AG04449 (cell line): ENCODE measurements around the gene MT2A.

Experiments
- CTCF ChIA-PET: fragments of 350-600 bp; formaldehyde crosslinking; extraction: SDS; loops from one replicate; lab custom pipeline; 2021; ENCODE audit warnings: antibody characterized with exemption; lab: Yijun Ruan, JAX
- POLR2A ChIA-PET: fragments of 400-600, 350-600 bp; formaldehyde crosslinking; extraction: SDS; loops from one replicate; lab custom pipeline; 2020; ENCODE audit warnings: antibody characterized with exemption, inconsistent platforms; lab: Yijun Ruan, JAX
- DNase-seq: peaks from one replicate; pipeline ENCODE4 v3.0.0-alpha.2; 2010; ENCODE audit warnings: low read depth, low spot score
- H3K4me3 ChIP-seq: 2 replicates; pipeline ENCODE4 v1.5.1; 2011; ENCODE audit warnings: low read depth, mild to moderate bottlenecking, control low read depth, low read length
- CTCF ChIP-seq: IDR thresholded peaks from one replicate; pipeline ENCODE4 v1.5.1; 2011; ENCODE audit warnings: mild to moderate bottlenecking, moderate library complexity, low read length, control low read depth, inconsistent platforms; ENCODE audit not compliant: insufficient read depth; ENCODE audit errors: missing control alignments

The MT2A gene

GRCh38 chr16:56608043-56608875 is at the start of gene MT2A:
Gene MT2A (plus strand): TSS chr16:56608584. CDS start chr16:56608656, 72 bp downstream.
- ChIA-PET POLR2A (interaction anchor here (0.6 to 17.5 kb wide), 6 partner anchors 9 to 75 kb away, joined by 3 to 263 read pairs (median 4); partner anchors contain the start of genes MT1A, MT1E and MT1X), CTCF (interaction anchor here (0.6 to 10.2 kb wide), 6 partner anchors 10 to 277 kb away, joined by 3 to 174 read pairs (median 3); no protein-coding TSS in a partner anchor)
- no peak for TF ChIP-seq CTCF
- H3K4me3 ChIP-seq = peak within 1 kb of the TSS; percentile 74
- peak; percentile 65 for DNase-seq

GRCh38 chr16:56559109-56559508 is 49.3 kb upstream of the MT2A start:
- CTCF ChIA-PET = no interaction called here
- no peak for TF ChIP-seq CTCF
- no peak overlapping the region for H3K4me3 ChIP-seq
- POLR2A ChIA-PET = no interaction called here
- no peak for DNase-seq

GRCh38 chr16:56560447-56560846 is 47.9 kb upstream of the MT2A start:
- POLR2A ChIA-PET = no interaction called here
- DNase-seq = no peak
- CTCF ChIA-PET = interaction anchor here (7.0 kb wide), 1 partner anchor 16 kb away, joined by 31 read pairs; no protein-coding TSS in a partner anchor
- no peak for TF ChIP-seq CTCF
- no peak overlapping the region for H3K4me3 ChIP-seq

GRCh38 chr16:56561126-56561525 is 47.3 kb upstream of the MT2A start:
- no peak for DNase-seq
- ChIA-PET POLR2A (no interaction called here), CTCF (interaction anchor here (7.0 kb wide), 1 partner anchor 15 kb away, joined by 31 read pairs; no protein-coding TSS in a partner anchor)
- no peak overlapping the region for H3K4me3 ChIP-seq
- TF ChIP-seq CTCF = no peak

GRCh38 chr16:56564793-56565477 is 43.4 kb upstream of the MT2A start, which contains the start of gene MT4:
Gene MT4 (plus strand): TSS chr16:56565073. CDS start chr16:56565129, 56 bp downstream.
- no peak within 1 kb of the TSS for H3K4me3 ChIP-seq
- ChIA-PET CTCF (interaction anchor here (7.0 kb wide), 1 partner anchor 11 kb away, joined by 31 read pairs; no protein-coding TSS in a partner anchor), POLR2A (no interaction called here)
- TF ChIP-seq CTCF = no peak
- no peak for DNase-seq

GRCh38 chr16:56569971-56570370 is 38.4 kb upstream of the MT2A start:
- no peak for TF ChIP-seq CTCF
- DNase-seq = no peak
- H3K4me3 ChIP-seq = no peak overlapping the region
- ChIA-PET CTCF (interaction anchor here (1.6 to 1.9 kb wide), 3 partner anchors 31 to 132 kb away, joined by 4 to 5 read pairs (median 4); no protein-coding TSS in a partner anchor), POLR2A (no interaction called here)
